PC-3 (cell line): ENCODE results near the gene SAMD3.

Experiments
- CTCF ChIP-seq: fragments of 300-600 bp; sonication (generic); conservative IDR thresholded peaks from 2 replicates; pipeline ENCODE4 v1.5.1; 2017; ENCODE audit warnings: antibody characterized with exemption, low read depth, mild to moderate bottlenecking, low read length
- EZH2 ChIP-seq: fragments of 300-600 bp; sonication (generic); IDR thresholded peaks from one replicate; pipeline ENCODE4 v1.6.1; 2017; ENCODE audit warnings: antibody characterized with exemption, mild to moderate bottlenecking, low read length; ENCODE audit not compliant: unreplicated experiment

GRCh38 chr6:130152908-130153510 is 69.7 kb downstream of the SAMD3 start:
- TF ChIP-seq CTCF, result no peak
- TF ChIP-seq EZH2, result no peak
